ENCODE measurements around the gene CDC20B.

The CDC20B gene

GRCh38 chr5:55143624-55144023 lies 29.4 kb downstream of the CDC20B start:
- TF ChIP-seq ZFX (IDR thresholded peaks at IDR 0.05; ENCODE audit: borderline replicate concordance) (no peak), CTCF (IDR thresholded peaks at IDR 0.05) (no peak)
- no peak overlapping the region for H3K27ac ChIP-seq

- TF ChIP-seq CTCF (IDR thresholded peaks at IDR 0.05) (no peak), ZFX (IDR thresholded peaks at IDR 0.05; ENCODE audit: borderline replicate concordance) (no peak)
These were observed 30.9 kb downstream of the CDC20B start for GRCh38 chr5:55141945-55142690.

GRCh38 chr5:55140908-55141665 lies 31.9 kb downstream of the CDC20B start:
- no peak overlapping the region for H3K27ac ChIP-seq
- TF ChIP-seq CTCF (IDR thresholded peaks at IDR 0.05), result no peak
- TF ChIP-seq ZFX (IDR thresholded peaks at IDR 0.05; ENCODE audit: borderline replicate concordance), result no peak

More at GRCh38 chr5:55141945-55142690, 30.9 kb downstream of the CDC20B start:
- H3K27ac ChIP-seq, result no peak overlapping the region

- no peak overlapping the region for H3K27ac ChIP-seq
- no peak for TF ChIP-seq ZFX (IDR thresholded peaks at IDR 0.05; ENCODE audit: borderline replicate concordance)
- TF ChIP-seq CTCF (IDR thresholded peaks at IDR 0.05), result no peak
These were observed 36.5 kb downstream of the CDC20B start for GRCh38 chr5:55136521-55136920.

- no peak overlapping the region for H3K27ac ChIP-seq
- no peak for TF ChIP-seq CTCF (IDR thresholded peaks at IDR 0.05)
- TF ChIP-seq ZFX (IDR thresholded peaks at IDR 0.05; ENCODE audit: borderline replicate concordance), result no peak
These were observed 38.8 kb downstream of the CDC20B start for GRCh38 chr5:55134053-55134722.

- TF ChIP-seq CTCF (IDR thresholded peaks at IDR 0.05) (no peak), ZFX (IDR thresholded peaks at IDR 0.05; ENCODE audit: borderline replicate concordance) (no peak)
- H3K27ac ChIP-seq, result no peak overlapping the region
These were observed 49.6 kb downstream of the CDC20B start for GRCh38 chr5:55123365-55123764.
